RWPE2 (cell line): ENCODE results near the gene GNAO1.

Experiments
- ATAC-seq: fragments of 200-7000 bp; cut with Tn5 transposase; 3 replicates; pipeline ENCODE4 v1.9.1; 2021; ENCODE audit warnings: low read depth
- DNase-seq: peaks from one replicate; pipeline ENCODE4 v3.0.0-alpha.2; 2020; ENCODE audit warnings: low spot score
- H3K27ac ChIP-seq: fragments of 450-650 bp; 2 replicates; pipeline ENCODE4 v1.5.1; 2017; ENCODE audit warnings: mild to moderate bottlenecking; ENCODE audit not compliant: poor library complexity, severe bottlenecking
- H3K27me3 ChIP-seq: fragments of 250-450 bp; sonication (Bioruptor Pico); 2 replicates; pipeline ENCODE4 v1.5.1; 2021; ENCODE audit warnings: mild to moderate bottlenecking, moderate library complexity; ENCODE audit not compliant: insufficient read depth, poor library complexity, severe bottlenecking
- H3K36me3 ChIP-seq: fragments of 250-450 bp; sonication (Bioruptor Pico); 2 replicates; pipeline ENCODE4 v1.5.1; 2020; ENCODE audit warnings: low read depth, mild to moderate bottlenecking, moderate library complexity
- H3K4me1 ChIP-seq: fragments of 250-450 bp; sonication (Bioruptor Pico); 2 replicates; pipeline ENCODE4 v1.5.1; 2021; ENCODE audit warnings: mild to moderate bottlenecking, moderate library complexity; ENCODE audit not compliant: insufficient read depth, poor library complexity, severe bottlenecking
- H3K4me3 ChIP-seq: fragments of 250-450 bp; sonication (Bioruptor Pico); 2 replicates; pipeline ENCODE4 v1.5.1; 2021; ENCODE audit warnings: mild to moderate bottlenecking, moderate library complexity; ENCODE audit not compliant: severe bottlenecking
- H3K9me3 ChIP-seq: fragments of 250-450 bp; sonication (Bioruptor Pico); 2 replicates; pipeline ENCODE4 v1.5.1; 2021; ENCODE audit warnings: mild to moderate bottlenecking, moderate library complexity; ENCODE audit not compliant: severe bottlenecking
- CTCF ChIP-seq: fragments of 450-650 bp; IDR thresholded peaks from one replicate; pipeline ENCODE4 v1.5.1; 2017; ENCODE audit warnings: mild to moderate bottlenecking, moderate library complexity; ENCODE audit not compliant: poor library complexity, severe bottlenecking

The GNAO1 gene

DNA sequence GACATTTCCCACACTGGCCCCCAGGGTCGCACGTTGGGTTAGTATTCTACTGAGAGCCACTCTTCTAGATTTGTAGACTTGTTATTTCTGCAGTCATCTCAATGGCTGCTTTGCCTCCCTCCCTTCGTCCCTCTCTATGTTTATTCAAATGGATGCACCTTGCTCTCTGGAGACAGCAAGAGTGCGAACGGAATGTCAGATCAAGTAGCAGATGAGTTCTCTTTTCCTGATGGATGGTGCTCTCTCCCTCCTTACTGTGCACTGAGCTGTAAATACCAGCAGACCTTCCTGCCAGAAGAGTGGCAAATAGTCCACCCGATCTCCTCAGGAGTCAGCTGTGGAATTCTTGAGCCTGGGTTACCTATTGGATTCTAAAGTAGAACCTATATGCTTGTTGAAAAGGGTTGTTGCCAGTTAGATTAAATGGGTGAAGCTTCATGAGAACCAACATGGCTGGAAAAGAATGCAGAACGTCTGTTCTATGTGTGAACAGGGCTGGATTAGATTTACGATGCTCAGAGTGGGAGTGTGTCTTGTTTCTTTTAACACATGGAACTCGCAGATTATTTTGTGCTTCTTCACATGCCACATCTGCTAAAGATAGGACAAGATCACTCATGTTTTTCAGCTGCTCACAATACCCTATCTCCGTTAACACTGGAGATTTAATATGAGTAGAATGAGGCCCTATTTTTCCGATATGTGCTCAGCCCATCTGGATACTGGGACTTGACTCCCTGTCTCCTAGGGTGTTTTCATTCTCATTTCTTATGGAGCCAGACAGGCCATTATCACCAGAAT lies 6.1 kb downstream of the GNAO1 start:
- no peaks in the 10 kb centered on the region for H3K9me3 ChIP-seq
- no peak overlapping the region for H3K4me3 ChIP-seq
- no peak for TF ChIP-seq CTCF
- H3K4me1 ChIP-seq: no peaks in the 10 kb centered on the region
- ATAC-seq: no peak
- peaks cover 65% of the 10 kb centered on the region for H3K27me3 ChIP-seq
- H3K27ac ChIP-seq: no peak overlapping the region
- no peak for DNase-seq
- no peaks in the 10 kb centered on the region for H3K36me3 ChIP-seq

GRCh38 chr16:56198006-56198754 lies 6.9 kb downstream of the GNAO1 start:
- TF ChIP-seq CTCF: no peak
- Histone ChIP-seq H3K36me3 (no peaks in the 10 kb centered on the region), H3K4me3 (no peak overlapping the region), H3K27me3 (peaks cover 57% of the 10 kb centered on the region), H3K27ac (no peak overlapping the region), H3K4me1 (no peaks in the 10 kb centered on the region), H3K9me3 (no peaks in the 10 kb centered on the region)
- no peak for ATAC-seq
- no peak for DNase-seq

DNA sequence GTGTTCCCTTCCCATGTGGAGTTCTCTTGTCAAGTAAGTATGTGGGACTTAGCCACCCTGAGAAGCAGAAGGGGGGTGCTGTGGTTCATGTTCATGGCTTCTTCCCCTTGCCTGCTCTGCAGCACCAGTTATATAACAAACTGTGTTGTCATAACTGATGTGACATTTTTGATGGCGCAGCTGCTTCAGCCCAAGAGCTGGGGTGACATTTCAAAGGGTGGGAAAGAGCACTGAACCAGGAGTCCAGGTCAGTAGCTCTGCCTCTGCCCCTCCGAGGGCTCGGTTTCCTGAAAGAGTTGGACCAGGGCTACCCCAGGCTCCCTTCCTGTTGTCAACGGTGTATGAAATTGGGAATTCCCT lies 7.4 kb downstream of the GNAO1 start:
- no peak for ATAC-seq
- peaks cover 51% of the 10 kb centered on the region for H3K27me3 ChIP-seq
- H3K9me3 ChIP-seq: no peaks in the 10 kb centered on the region
- no peaks in the 10 kb centered on the region for H3K36me3 ChIP-seq
- H3K4me1 ChIP-seq: no peaks in the 10 kb centered on the region
- no peak for DNase-seq
- no peak for TF ChIP-seq CTCF
- H3K4me3 ChIP-seq: no peak overlapping the region
- H3K27ac ChIP-seq: no peak overlapping the region

DNA sequence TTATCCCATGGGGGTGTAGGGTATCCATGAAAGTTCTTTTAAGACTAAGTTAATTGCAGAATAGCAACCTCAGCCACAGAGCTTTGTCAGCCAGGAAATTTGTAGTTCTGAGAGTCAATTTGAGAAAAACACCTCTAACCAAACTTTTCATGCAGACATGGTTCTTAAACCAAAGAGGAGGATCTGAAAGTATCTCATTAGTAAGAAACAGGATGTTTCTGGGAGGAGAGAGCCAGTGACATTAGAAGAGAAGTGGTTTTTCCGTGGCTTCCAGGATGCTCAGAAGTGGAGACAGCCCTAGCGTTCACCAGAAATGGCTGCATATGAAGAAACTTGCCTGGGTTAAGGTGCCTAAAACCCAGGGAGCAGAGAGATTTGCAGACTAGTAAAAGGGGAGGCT lies 7.9 kb downstream of the GNAO1 start:
- no peak for ATAC-seq
- Histone ChIP-seq H3K27ac (no peak overlapping the region), H3K9me3 (no peaks in the 10 kb centered on the region), H3K4me3 (no peak overlapping the region), H3K4me1 (no peaks in the 10 kb centered on the region), H3K36me3 (no peaks in the 10 kb centered on the region), H3K27me3 (peaks cover 47% of the 10 kb centered on the region)
- no peak for DNase-seq
- no peak for TF ChIP-seq CTCF

GRCh38 chr16:56201030-56201429 lies 9.7 kb downstream of the GNAO1 start:
- H3K4me3 ChIP-seq: no peak overlapping the region
- H3K9me3 ChIP-seq: no peaks in the 10 kb centered on the region
- TF ChIP-seq CTCF: no peak
- no peak for DNase-seq
- H3K27ac ChIP-seq: no peak overlapping the region
- ATAC-seq: no peak
- no peaks in the 10 kb centered on the region for H3K4me1 ChIP-seq
- no peaks in the 10 kb centered on the region for H3K36me3 ChIP-seq
- peaks cover 28% of the 10 kb centered on the region for H3K27me3 ChIP-seq
